COLO668 (cell line): ENCODE data around the gene SYNPO2L.
A peak's percentile ranks its signal among the peaks of the same experiment; 100 is the strongest.
"Not testable (repeated sequence)": the region's sequence is repeated elsewhere in the genome, so short reads cannot be mapped to it uniquely, and the experiment has no call there.

Source experiments
- DNase-seq: peaks from one replicate; lab custom pipeline; 2025; ENCODE audit not compliant: unreplicated experiment; lab: John Stamatoyannopoulos, UW

Gene SYNPO2L

GRCh38 chr10:73625004-73625883 is 30.6 kb downstream of the SYNPO2L start:
- peak; percentile 32 for DNase-seq

GRCh38 chr10:73623056-73623455 is 32.8 kb downstream of the SYNPO2L start:
- DNase-seq, result no peak

DNA sequence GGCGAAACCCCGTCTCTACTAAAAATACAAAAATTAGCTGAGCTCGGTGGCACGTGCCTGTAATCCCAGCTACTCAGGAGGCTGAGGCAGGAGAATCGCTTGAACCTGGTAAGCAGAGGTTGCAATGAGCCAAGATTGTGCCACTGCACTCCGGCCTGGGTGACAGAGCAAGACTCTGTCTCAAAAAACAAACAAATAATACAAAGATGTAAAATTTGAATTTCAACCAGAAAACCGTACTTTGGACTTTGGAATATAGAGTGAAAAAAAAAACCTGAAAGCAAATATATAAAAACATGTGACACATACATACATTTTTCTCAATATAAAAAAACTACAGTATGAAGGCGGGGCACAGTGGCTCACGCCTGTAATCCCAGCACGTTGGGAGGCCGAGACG is 34.9 kb downstream of the SYNPO2L start:
- DNase-seq, result not testable (repeated sequence)

DNA sequence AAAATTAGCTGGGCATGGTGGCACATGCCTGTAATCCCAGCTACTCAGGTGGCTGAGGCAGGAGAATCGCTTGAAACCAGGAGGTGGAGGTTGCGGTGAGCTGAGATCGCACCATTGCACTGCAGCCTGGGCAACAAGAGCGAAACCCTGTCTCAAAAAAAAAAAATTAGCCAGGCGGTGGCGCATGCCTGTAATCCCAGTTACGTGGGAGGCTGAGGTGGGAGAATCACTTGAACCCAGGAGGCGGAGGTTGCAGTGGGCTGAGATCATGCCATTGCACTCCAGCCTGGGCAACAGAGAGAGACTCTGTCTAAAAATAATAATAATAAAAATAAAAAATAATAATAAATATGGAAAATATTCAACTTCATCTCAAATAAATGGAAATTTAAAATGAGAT is 38.7 kb downstream of the SYNPO2L start:
- DNase-seq, result not testable (repeated sequence)

DNA sequence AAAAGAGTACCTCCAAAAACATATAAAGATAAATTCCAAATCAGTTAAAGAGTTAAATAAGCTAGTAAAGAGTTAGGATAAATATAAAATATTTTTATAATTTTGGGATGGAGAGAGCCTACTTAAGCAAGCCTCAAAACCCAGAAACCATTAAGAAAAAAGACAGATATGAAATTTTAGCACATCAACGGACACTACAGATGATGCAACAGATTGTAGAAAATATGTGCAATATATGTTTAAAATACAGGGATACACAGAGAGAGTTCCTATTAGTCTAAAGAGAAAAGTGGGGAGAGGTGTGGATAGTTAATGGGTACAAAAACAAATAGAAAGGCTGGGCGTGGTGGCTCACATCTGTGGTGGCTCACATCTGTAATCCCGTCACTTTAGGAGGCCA is 41.1 kb downstream of the SYNPO2L start:
- no peak for DNase-seq

DNA sequence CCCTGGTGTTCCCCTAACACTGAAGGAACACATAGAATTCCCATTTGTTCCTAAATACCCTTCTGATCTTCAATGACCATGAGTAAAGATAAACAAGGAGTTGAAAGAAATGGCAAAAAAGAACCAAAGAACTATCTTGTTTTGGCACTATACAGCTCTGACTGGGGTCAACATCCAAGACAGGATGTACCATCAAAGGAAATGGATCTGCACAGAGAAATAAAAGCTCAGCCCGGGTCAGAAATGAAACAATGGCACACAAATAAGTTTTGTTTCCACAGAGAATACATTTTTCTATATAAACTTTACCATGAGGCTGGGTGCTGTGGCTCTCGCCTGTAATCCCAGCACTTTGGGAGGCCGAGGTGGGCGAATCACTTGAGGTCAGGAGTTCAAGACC is 46.7 kb downstream of the SYNPO2L start:
- no peak for DNase-seq

DNA sequence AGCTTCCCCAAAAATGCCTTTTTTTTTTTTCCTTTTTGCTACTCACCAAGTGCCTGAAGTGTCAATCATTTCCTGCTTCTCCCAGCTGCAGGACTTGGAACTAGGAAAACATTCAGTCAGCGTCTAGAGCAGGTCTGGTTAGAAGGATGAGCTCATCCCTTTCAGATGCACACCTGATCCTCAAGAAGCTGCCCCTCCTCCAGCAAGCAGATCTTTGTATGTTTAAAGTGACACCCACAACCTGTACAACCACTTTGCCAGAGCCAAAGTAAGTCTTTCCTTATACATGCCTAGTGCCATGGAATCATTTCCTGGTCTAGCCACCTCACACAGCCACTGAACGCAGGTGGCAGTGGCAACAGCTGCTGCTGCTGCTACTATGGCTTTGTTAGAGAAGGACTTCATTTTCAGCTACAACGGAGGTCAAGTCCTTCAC is 54.3 kb downstream of the SYNPO2L start:
- DNase-seq, result peak; percentile 54

DNA sequence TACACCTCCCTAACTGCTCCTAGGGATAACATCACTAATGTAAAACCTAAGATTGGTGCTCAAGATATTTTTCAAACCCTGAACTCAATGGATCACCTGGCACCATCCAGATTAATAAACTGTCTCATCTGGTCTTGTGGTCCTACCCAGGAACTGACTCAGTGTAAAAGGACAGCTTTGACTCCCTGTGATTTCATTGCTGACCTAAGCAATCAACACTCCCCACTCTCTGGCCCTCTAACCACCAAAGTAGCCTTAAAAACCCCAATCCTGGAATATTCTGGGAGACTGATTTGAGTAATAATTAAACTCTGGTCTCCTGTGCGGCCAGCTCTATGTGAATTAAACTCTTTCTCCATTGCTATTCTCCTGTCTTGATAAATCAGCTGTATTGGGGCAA is 58.5 kb downstream of the SYNPO2L start:
- DNase-seq, result no peak
